ENCODE results near the gene MRPL37.
"Not testable (repeated sequence)": the region's sequence is repeated elsewhere in the genome, so short reads cannot be mapped to it uniquely, and the experiment has no call there.

The MRPL37 gene

DNA sequence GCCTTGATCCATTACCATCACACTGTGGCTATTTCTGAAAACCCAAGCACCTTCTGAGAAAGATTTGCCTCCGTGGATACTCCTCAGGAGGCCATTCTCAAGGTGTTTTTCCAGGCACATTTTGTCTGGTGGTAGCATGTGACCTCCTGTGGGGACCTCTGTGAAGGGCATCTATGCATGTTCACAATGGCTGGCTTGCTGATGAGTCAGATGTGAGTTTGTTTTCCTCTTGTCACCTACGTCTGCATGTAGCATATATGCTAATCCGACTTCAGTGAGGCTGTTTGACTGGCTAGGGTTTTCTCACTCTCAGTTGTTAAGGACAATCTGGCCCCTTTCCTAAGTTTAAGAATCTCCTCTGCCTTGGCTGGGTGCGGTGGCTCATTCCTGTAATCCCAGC is 7.9 kb downstream of the MRPL37 start:
- not testable (repeated sequence) for H2BK120ac ChIP-seq (ENCODE audit: insufficient read depth, low read length, poor library complexity); H3K23ac ChIP-seq (ENCODE audit: low read length); H2AFZ ChIP-seq (ENCODE audit: insufficient read depth, low read length, poor library complexity); H3K4me1 ChIP-seq (ENCODE audit: control insufficient read depth in 1 of 2, insufficient read depth in 2 of 2, low read length in 2 of 2); H3K27me3 ChIP-seq (ENCODE audit: insufficient read depth, low read length); H4K91ac ChIP-seq (ENCODE audit: low read depth, low read length); H4K8ac ChIP-seq (ENCODE audit: low read depth, low read length); H3K9ac ChIP-seq (ENCODE audit: low read length); H3K79me1 ChIP-seq (ENCODE audit: low read length); DNase-seq; H3K9me3 ChIP-seq (ENCODE audit: insufficient read depth, low read depth, low read length); H3K18ac ChIP-seq (ENCODE audit: low read length); H3K4me2 ChIP-seq (ENCODE audit: low read length); H2AK5ac ChIP-seq (ENCODE audit: low read length); H3K79me2 ChIP-seq (ENCODE audit: control insufficient read depth, insufficient read depth, low read length, poor library complexity); H3K4ac ChIP-seq (ENCODE audit: low read depth, low read length); H2BK5ac ChIP-seq (ENCODE audit: low read depth, low read length, poor library complexity); H4K12ac ChIP-seq (ENCODE audit: low read depth, low read length); H3K27ac ChIP-seq (ENCODE audit: low read depth, low read length); H3K4me3 ChIP-seq (ENCODE audit: low read depth, low read length); H2BK12ac ChIP-seq (ENCODE audit: low read length); H3K14ac ChIP-seq (ENCODE audit: low read length)
- WGBS (ENCODE audit: extremely low coverage, insufficient coverage, insufficient read length), result no CpG with 5 or more reads among the region's 4 CpGs
- peaks cover 31 to 65% of the 10 kb centered on the region in 2 experiments for H3K36me3 ChIP-seq (ENCODE audit: control insufficient read depth in 1 of 2, insufficient read depth in 2 of 2, low read length in 2 of 2)

GRCh38 chr1:54212872-54213271 is 12.9 kb downstream of the MRPL37 start:
- WGBS (ENCODE audit: extremely low coverage, insufficient coverage, insufficient read length), result no CpG with 5 or more reads among the region's 1 CpG
- H2AFZ ChIP-seq (ENCODE audit: insufficient read depth, low read length, poor library complexity), result no peak overlapping the region
- H3K4ac ChIP-seq (ENCODE audit: low read depth, low read length), result no peak overlapping the region
- no peaks in the 10 kb centered on the region for H3K4me1 ChIP-seq (ENCODE audit: control insufficient read depth in 1 of 2, insufficient read depth in 2 of 2, low read length in 2 of 2)
- no peak overlapping the region for H4K8ac ChIP-seq (ENCODE audit: low read depth, low read length)
- no peak overlapping the region for H3K23ac ChIP-seq (ENCODE audit: low read length)
- H2BK12ac ChIP-seq (ENCODE audit: low read length), result no peak overlapping the region
- H2BK5ac ChIP-seq (ENCODE audit: low read depth, low read length, poor library complexity), result no peak overlapping the region
- no peak overlapping the region for H2BK120ac ChIP-seq (ENCODE audit: insufficient read depth, low read length, poor library complexity)
- no peak overlapping the region for H3K14ac ChIP-seq (ENCODE audit: low read length)
- DNase-seq, result no peak
- no peaks in the 10 kb centered on the region for H3K27me3 ChIP-seq (ENCODE audit: insufficient read depth, low read length)
- H4K12ac ChIP-seq (ENCODE audit: low read depth, low read length), result no peak overlapping the region
- H3K9me3 ChIP-seq (ENCODE audit: insufficient read depth, low read depth, low read length), result no peaks in the 10 kb centered on the region
- no peak overlapping the region for H3K4me2 ChIP-seq (ENCODE audit: low read length)
- H3K4me3 ChIP-seq (ENCODE audit: low read depth, low read length), result no peak overlapping the region
- H3K9ac ChIP-seq (ENCODE audit: low read length), result no peak overlapping the region
- peaks cover 61 to 83% of the 10 kb centered on the region in 2 experiments for H3K36me3 ChIP-seq (ENCODE audit: control insufficient read depth in 1 of 2, insufficient read depth in 2 of 2, low read length in 2 of 2)
- H3K79me1 ChIP-seq (ENCODE audit: low read length), result no peaks in the 10 kb centered on the region
- H3K79me2 ChIP-seq (ENCODE audit: control insufficient read depth, insufficient read depth, low read length, poor library complexity), result no peaks in the 10 kb centered on the region
- H3K27ac ChIP-seq (ENCODE audit: low read depth, low read length), result no peak overlapping the region
- H4K91ac ChIP-seq (ENCODE audit: low read depth, low read length), result no peak overlapping the region
- H2AK5ac ChIP-seq (ENCODE audit: low read length), result no peak overlapping the region
- H3K18ac ChIP-seq (ENCODE audit: low read length), result no peak overlapping the region

DNA sequence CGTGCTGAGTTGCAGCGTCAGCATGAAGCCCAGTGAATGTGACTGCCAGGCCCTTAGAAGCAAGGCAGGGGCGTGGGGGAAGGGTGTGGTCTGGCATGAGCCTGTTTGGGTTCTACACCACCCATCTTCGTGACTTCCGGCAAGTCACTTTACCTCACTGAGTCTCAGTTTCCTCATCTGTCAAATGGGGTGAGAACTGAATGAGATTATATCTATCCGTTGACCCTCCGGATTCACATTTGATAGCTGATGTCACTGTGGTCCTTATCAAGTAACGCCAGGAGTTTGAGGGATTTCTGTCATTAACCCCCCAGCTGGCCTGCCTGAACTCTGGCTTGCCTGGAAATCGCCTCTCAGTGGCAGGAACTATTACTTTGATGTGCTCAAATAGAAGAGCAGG is 15.6 kb downstream of the MRPL37 start:
- Histone ChIP-seq H2BK120ac (ENCODE audit: insufficient read depth, low read length, poor library complexity) (no peak overlapping the region), H3K18ac (ENCODE audit: low read length) (no peak overlapping the region), H3K4ac (ENCODE audit: low read depth, low read length) (no peak overlapping the region)

GRCh38 chr1:54218883-54219687 is 19.1 kb downstream of the MRPL37 start:
- Histone ChIP-seq H4K8ac (ENCODE audit: low read depth, low read length) (no peak overlapping the region), H3K36me3 (ENCODE audit: control insufficient read depth in 1 of 2, insufficient read depth in 2 of 2, low read length in 2 of 2) (peaks cover 36 to 55% of the 10 kb centered on the region in 2 experiments), H3K18ac (ENCODE audit: low read length) (no peak overlapping the region), H3K27me3 (ENCODE audit: insufficient read depth, low read length) (no peaks in the 10 kb centered on the region), H3K23ac (ENCODE audit: low read length) (no peak overlapping the region), H3K9me3 (ENCODE audit: insufficient read depth, low read depth, low read length) (peaks cover 4% of the 10 kb centered on the region), H3K79me1 (ENCODE audit: low read length) (no peaks in the 10 kb centered on the region), H3K14ac (ENCODE audit: low read length) (no peak overlapping the region), H3K9ac (ENCODE audit: low read length) (no peak overlapping the region), H3K27ac (ENCODE audit: low read depth, low read length) (no peak overlapping the region), H4K12ac (ENCODE audit: low read depth, low read length) (no peak overlapping the region), H4K91ac (ENCODE audit: low read depth, low read length) (no peak overlapping the region), H2AFZ (ENCODE audit: insufficient read depth, low read length, poor library complexity) (no peak overlapping the region), H3K4me3 (ENCODE audit: low read depth, low read length) (no peak overlapping the region), H2BK120ac (ENCODE audit: insufficient read depth, low read length, poor library complexity) (no peak overlapping the region), H3K79me2 (ENCODE audit: control insufficient read depth, insufficient read depth, low read length, poor library complexity) (no peaks in the 10 kb centered on the region), H2AK5ac (ENCODE audit: low read length) (no peak overlapping the region), H3K4ac (ENCODE audit: low read depth, low read length) (no peak overlapping the region), H2BK12ac (ENCODE audit: low read length) (no peak overlapping the region), H3K4me2 (ENCODE audit: low read length) (no peak overlapping the region), H2BK5ac (ENCODE audit: low read depth, low read length, poor library complexity) (no peak overlapping the region), H3K4me1 (ENCODE audit: control insufficient read depth in 1 of 2, insufficient read depth in 2 of 2, low read length in 2 of 2) (peaks cover 0 to 5% of the 10 kb centered on the region in 2 experiments)
- no peak for DNase-seq
- no CpG with 5 or more reads among the region's 11 CpGs for WGBS (ENCODE audit: extremely low coverage, insufficient coverage, insufficient read length)

More for the DNA sequence above, 15.6 kb downstream of the MRPL37 start:
- no peaks in the 10 kb centered on the region for H3K79me1 ChIP-seq (ENCODE audit: low read length)
- no peak overlapping the region for H2BK12ac ChIP-seq (ENCODE audit: low read length)
- no peak overlapping the region for H3K23ac ChIP-seq (ENCODE audit: low read length)
- no peaks in the 10 kb centered on the region for H3K27me3 ChIP-seq (ENCODE audit: insufficient read depth, low read length)
- H3K79me2 ChIP-seq (ENCODE audit: control insufficient read depth, insufficient read depth, low read length, poor library complexity), result no peaks in the 10 kb centered on the region
- WGBS (ENCODE audit: extremely low coverage, insufficient coverage, insufficient read length), result no CpG with 5 or more reads among the region's 9 CpGs
- no peak overlapping the region for H2AK5ac ChIP-seq (ENCODE audit: low read length)
- peaks cover 62 to 85% of the 10 kb centered on the region in 2 experiments for H3K36me3 ChIP-seq (ENCODE audit: control insufficient read depth in 1 of 2, insufficient read depth in 2 of 2, low read length in 2 of 2)
- no peaks in the 10 kb centered on the region for H3K4me1 ChIP-seq (ENCODE audit: control insufficient read depth in 1 of 2, insufficient read depth in 2 of 2, low read length in 2 of 2)
- H3K4me3 ChIP-seq (ENCODE audit: low read depth, low read length), result no peak overlapping the region
- H3K27ac ChIP-seq (ENCODE audit: low read depth, low read length), result no peak overlapping the region
- H3K4me2 ChIP-seq (ENCODE audit: low read length), result no peak overlapping the region
- H3K9ac ChIP-seq (ENCODE audit: low read length), result no peak overlapping the region
- DNase-seq, result no peak
- no peak overlapping the region for H4K12ac ChIP-seq (ENCODE audit: low read depth, low read length)
- no peak overlapping the region for H2AFZ ChIP-seq (ENCODE audit: insufficient read depth, low read length, poor library complexity)
- H4K8ac ChIP-seq (ENCODE audit: low read depth, low read length), result no peak overlapping the region
- H3K14ac ChIP-seq (ENCODE audit: low read length), result no peak overlapping the region
- no peak overlapping the region for H4K91ac ChIP-seq (ENCODE audit: low read depth, low read length)
- H2BK5ac ChIP-seq (ENCODE audit: low read depth, low read length, poor library complexity), result no peak overlapping the region
- H3K9me3 ChIP-seq (ENCODE audit: insufficient read depth, low read depth, low read length), result peaks cover 1% of the 10 kb centered on the region

All from trophoblast cell (in vitro differentiated cells and primary cell).